A549 (cell line): Measurements from ENCODE around the gene LAMTOR5. TPM values are rescaled to one million over a fixed set of nuclear protein-coding genes. Genes with fewer than 3 reads are reported as not detected.

Experiments used
- ATAC-seq, 2 experiments: fragments of 200-7000 bp in 1 of 2; fragments of >200 bp in 1 of 2; cut with Nextera tagmentation in 1 of 2; cut with Tn5 transposase in 1 of 2; 3 replicates each; pipeline versions ENCODE4 v1.8.0 to v1.9.1; 2018 to 2020; ENCODE audit warnings: mild to moderate bottlenecking in 1 of 2, moderate library complexity in 1 of 2
- CTCF ChIA-PET: fragments of 300-600 bp; sonication (Branson Sonifier 250); formaldehyde crosslinking; extraction: SDS; loops from one replicate; lab custom pipeline; 2021; ENCODE audit warnings: antibody characterized with exemption, inconsistent platforms; lab: Yijun Ruan, JAX
- POLR2A ChIA-PET: fragments of 350-600 bp; formaldehyde crosslinking; extraction: SDS; loops from one replicate; lab custom pipeline; 2021; ENCODE audit warnings: antibody characterized with exemption, inconsistent platforms; lab: Yijun Ruan, JAX
- DNase-seq, 2 experiments: peaks; one replicate each; pipeline versions ENCODE4 v3.0.0 to v3.0.0-alpha.2; 2011 to 2016; ENCODE audit warnings: low read depth in 1 of 2, low spot score in 1 of 2
- FAIRE-seq: peaks from 2 replicates; lab custom pipeline; 2011; peaks lifted over from hg19 to GRCh38; lab: Jason Lieb, UNC
- H3K27ac ChIP-seq, 2 experiments: fragments of >200 bp; sonication (Bioruptor Twin); formaldehyde crosslinking; 3 replicates each; pipeline ENCODE4 v1.5.1; 2016 to 2017
- H3K4me1 ChIP-seq: fragments of >200 bp; sonication (Bioruptor Twin); formaldehyde crosslinking; 3 replicates; pipeline ENCODE4 v1.6.1; 2016
- H3K4me2 ChIP-seq: fragments of >200 bp; sonication (Bioruptor Twin); formaldehyde crosslinking; 3 replicates; pipeline ENCODE4 v1.6.1; 2016
- H3K4me3 ChIP-seq: fragments of >200 bp; sonication (Bioruptor Twin); formaldehyde crosslinking; 3 replicates; pipeline ENCODE4 v1.5.1; 2016
- H3K9me3 ChIP-seq: fragments of >200 bp; sonication (Bioruptor Twin); formaldehyde crosslinking; 3 replicates; pipeline ENCODE4 v1.6.1; 2016
- BCL3 ChIP-seq: fragments of >200 bp; sonication (Bioruptor Twin); formaldehyde crosslinking; IDR thresholded peaks from 3 replicates; pipeline ENCODE4 v1.6.1; 2016
- BHLHE40 ChIP-seq: IDR thresholded peaks from 2 replicates; pipeline ENCODE4 v1.6.1; 2012; ENCODE audit warnings: low read depth, low read length, inconsistent platforms
- CBX8 ChIP-seq: fragments of 200-600 bp; sonication (generic); IDR thresholded peaks from 2 replicates; pipeline ENCODE4 v1.6.1; 2016
- CHD2 ChIP-seq: fragments of 150-350 bp; IDR thresholded peaks from 2 replicates; pipeline ENCODE4 v1.6.1; 2014; ENCODE audit warnings: low read length; ENCODE audit not compliant: partially characterized antibody
- CTCF ChIP-seq: fragments of >200 bp; sonication (Bioruptor Twin); formaldehyde crosslinking; IDR thresholded peaks from 3 replicates; pipeline ENCODE4 v1.5.1; 2016
- E2F6 ChIP-seq: IDR thresholded peaks from 2 replicates; pipeline ENCODE4 v1.6.1; 2012; ENCODE audit warnings: low read depth, borderline replicate concordance
- EHF ChIP-seq: fragments of 250-450 bp; sonication (Bioruptor Pico); IDR thresholded peaks from 2 replicates; pipeline ENCODE4 v1.5.0; 2020; ENCODE audit warnings: mild to moderate bottlenecking
- EP300 ChIP-seq, 2 experiments: fragments of >200 bp; sonication (Bioruptor Twin); formaldehyde crosslinking; IDR thresholded peaks; 2 replicates in 1 of 2; 3 replicates in 1 of 2; pipeline ENCODE4 v1.6.1; 2016 to 2017
- FOSL2 ChIP-seq, 2 experiments: fragments of 450-650 bp in 1 of 2; fragments of >200 bp in 1 of 2; sonication (Bioruptor Twin) in 1 of 2; formaldehyde crosslinking; IDR thresholded peaks; 2 replicates each; pipeline versions ENCODE4 v1.5.0 to v1.6.1; 2016 to 2020; ENCODE audit warnings: mild to moderate bottlenecking in 1 of 2, moderate library complexity in 1 of 2
- FOXS1 ChIP-seq: fragments of 250-450 bp; sonication (Bioruptor Pico); IDR thresholded peaks from 2 replicates; pipeline ENCODE4 v1.5.0; 2020; ENCODE audit warnings: mild to moderate bottlenecking, moderate library complexity
- GATA3 ChIP-seq: IDR thresholded peaks from 2 replicates; pipeline ENCODE4 v1.6.1; 2012; ENCODE audit warnings: borderline replicate concordance
- HDAC2 ChIP-seq: fragments of 200-600 bp; sonication (generic); IDR thresholded peaks from 2 replicates; pipeline ENCODE4 v1.6.1; 2016
- HEYL ChIP-seq: fragments of 250-450 bp; sonication (Bioruptor Pico); IDR thresholded peaks from 2 replicates; pipeline ENCODE4 v1.8.0; 2021; ENCODE audit warnings: mild to moderate bottlenecking, moderate library complexity
- HOXB13 ChIP-seq: fragments of 250-450 bp; sonication (Bioruptor Pico); IDR thresholded peaks from 2 replicates; pipeline ENCODE4 v1.5.0; 2020; ENCODE audit warnings: low read depth, mild to moderate bottlenecking, moderate library complexity
- HOXB5 ChIP-seq: fragments of 250-450 bp; sonication (Bioruptor Pico); IDR thresholded peaks from 2 replicates; pipeline ENCODE4 v1.5.0; 2020; ENCODE audit warnings: mild to moderate bottlenecking, moderate library complexity
- KDM5A ChIP-seq: fragments of 200-600 bp; sonication (generic); IDR thresholded peaks from 2 replicates; pipeline ENCODE4 v1.6.1; 2016; ENCODE audit warnings: antibody characterized with exemption, mild to moderate bottlenecking
- MAX ChIP-seq: IDR thresholded peaks from 2 replicates; pipeline ENCODE4 v1.6.1; 2012
- MYC ChIP-seq: IDR thresholded peaks from 2 replicates; pipeline ENCODE4 v1.6.1; 2012; ENCODE audit warnings: mild to moderate bottlenecking, inconsistent platforms, low read length, improper control_type of control experiment, borderline replicate concordance
- NPAS2 ChIP-seq: fragments of 250-450 bp; sonication (Bioruptor Pico); IDR thresholded peaks from 2 replicates; pipeline ENCODE4 v1.8.0; 2022; ENCODE audit warnings: mild to moderate bottlenecking, moderate library complexity, borderline replicate concordance
- NR3C1 ChIP-seq: fragments of >200 bp; sonication (Bioruptor Twin); formaldehyde crosslinking; IDR thresholded peaks from 3 replicates; pipeline ENCODE4 v1.6.1; 2017
- POLR2A ChIP-seq: IDR thresholded peaks from 2 replicates; pipeline ENCODE4 v1.6.1; 2012; ENCODE audit warnings: mild to moderate bottlenecking, low read length
- POLR2AphosphoS2 ChIP-seq: conservative IDR thresholded peaks from 2 replicates; pipeline ENCODE4 v1.6.1; 2012; ENCODE audit warnings: low read length, improper control_type of control experiment, inconsistent platforms
- RAD21 ChIP-seq, 2 experiments: fragments of >200 bp in 1 of 2; sonication (Bioruptor Twin) in 1 of 2; formaldehyde crosslinking in 1 of 2; IDR thresholded peaks in 1 of 2; conservative IDR thresholded peaks in 1 of 2; 2 replicates in 1 of 2; 3 replicates in 1 of 2; pipeline ENCODE4 v1.6.1; 2012 to 2018; ENCODE audit warnings: inconsistent platforms in 1 of 2
- REST ChIP-seq: fragments of 200-600 bp; sonication (generic); IDR thresholded peaks from 2 replicates; pipeline ENCODE4 v1.6.1; 2016; ENCODE audit warnings: antibody characterized with exemption, mild to moderate bottlenecking, moderate library complexity
- RFX5 ChIP-seq: fragments of 450-650 bp; IDR thresholded peaks from 2 replicates; pipeline ENCODE4 v1.7.1; 2014; ENCODE audit warnings: antibody characterized with exemption, mild to moderate bottlenecking, moderate library complexity
- TFCP2L1 ChIP-seq: fragments of 250-450 bp; sonication (Bioruptor Pico); IDR thresholded peaks from 2 replicates; pipeline ENCODE4 v1.5.0; 2021; ENCODE audit warnings: mild to moderate bottlenecking
- ZFP36 ChIP-seq: fragments of 450-650 bp; IDR thresholded peaks from 2 replicates; pipeline ENCODE4 v1.6.1; 2014; ENCODE audit warnings: borderline replicate concordance; ENCODE audit not compliant: partially characterized antibody
- ZSCAN20 ChIP-seq: fragments of 250-450 bp; sonication (Bioruptor Pico); IDR thresholded peaks from 2 replicates; pipeline ENCODE4 v1.8.0; 2022; ENCODE audit warnings: mild to moderate bottlenecking, moderate library complexity
- WGBS: methylation state at CpG from one replicate; pipeline ENCODE4 v1.1.6; 2017; ENCODE audit errors: missing lambda C conversion rate; 5-methylcytosine and 5-hydroxymethylcytosine counted together
- polyA plus RNA-seq, 4 experiments: library from polyadenylated mRNA; depleted of rRNA in 3 of 4; stranded (reverse); fragments of >200 nt; fragmentation: RNase III in 1 of 4; extraction: RNeasy Plus Mini Kit Qiagen cat#74134 plus additional on column Dnase treatment in 1 of 4; gene quantifications; 2 replicates in 3 of 4; 3 replicates in 1 of 4; pipeline ENCODE4 v1.2.3, GENCODE V29; 2011 to 2017
- TF ChIP-seq, protein P1 (sequence below): fragments of 250-450 bp; sonication (Bioruptor Pico); IDR thresholded peaks from 2 replicates; pipeline ENCODE4 v1.5.0; 2021; ENCODE audit warnings: mild to moderate bottlenecking, moderate library complexity, borderline replicate concordance

Gene LAMTOR5
- polyA plus RNA-seq, 2 of the 4 experiments (the other 2 are of a cell fraction), result 254 to 256 TPM

GRCh38 chr1:110361856-110362255 lies 45.6 kb downstream of the LAMTOR5 start:
- DNase-seq, result no peak
- TF ChIP-seq POLR2AphosphoS2 (no peak), EP300 (IDR thresholded peaks at IDR 0.05) (no peak), HDAC2 (no peak), FOXS1 (CRISPR knock-in tag) (no peak), GATA3 (no peak), CBX8 (no peak), TFCP2L1 (no peak), CTCF (no peak), BCL3 (no peak), E2F6 (no peak), POLR2A (no peak), MAX (no peak), ZFP36 (no peak), RFX5 (no peak), HOXB13 (CRISPR knock-in tag) (no peak), FOSL2 (IDR thresholded peaks at IDR 0.05) (no peak), FOSL2 (CRISPR knock-in tag; IDR thresholded peaks at IDR 0.05) (no peak), ZSCAN20 (CRISPR knock-in tag) (no peak), NPAS2 (CRISPR knock-in tag) (no peak), NR3C1 (no peak), HEYL (no peak)
- Histone ChIP-seq H3K27ac (no peak overlapping the region), H3K9me3 (no peaks in the 10 kb centered on the region), H3K4me1 (peaks cover under 1% of the 10 kb centered on the region; the same call in 1 of the 3 replicates), H3K4me2 (no peak overlapping the region), H3K4me3 (no peak overlapping the region)
- CTCF ChIA-PET, result interaction anchor here (1.2 to 3.1 kb wide), 2 partner anchors 22 to 49 kb away, joined by 4 to 11 read pairs; partner anchors contain the start of gene RBM15
- POLR2A ChIA-PET, result interaction anchor here (0.6 kb wide), 1 partner anchor 80 kb away, joined by 4 read pairs; no protein-coding TSS in a partner anchor
- 97% methylated on average over 1 of the region's 1 CpG for WGBS
- FAIRE-seq, result no peak
- no peak for ATAC-seq

DNA sequence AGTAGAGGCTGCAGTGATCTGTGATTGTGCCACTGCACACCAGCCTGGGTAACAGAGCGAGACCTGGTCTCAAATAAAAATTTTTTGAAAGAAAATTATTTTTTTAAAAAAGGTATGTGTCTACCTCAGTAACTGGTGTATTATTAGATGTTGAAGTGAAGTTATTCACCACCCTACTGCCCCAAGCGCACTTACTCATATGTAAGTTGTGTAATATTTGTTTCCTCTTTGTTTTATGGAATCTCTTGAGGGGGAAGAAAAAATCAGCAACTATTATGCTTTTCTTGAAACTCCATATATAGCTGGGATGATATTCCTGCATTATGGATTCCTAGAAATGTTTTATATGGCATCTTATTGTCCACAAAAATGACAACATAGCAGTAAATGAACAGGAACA lies 47.1 kb downstream of the LAMTOR5 start:
- 93% methylated on average over 2 of the region's 2 CpGs for WGBS
- ATAC-seq (no peak), DNase-seq (no peak), FAIRE-seq (no peak)
- ChIA-PET CTCF (interaction anchor here (0.6 to 3.1 kb wide), 5 partner anchors 21 to 164 kb away, joined by 3 to 11 read pairs (median 4); partner anchors contain the start of gene RBM15), POLR2A (interaction anchor here (0.6 to 0.9 kb wide), 2 partner anchors 8 to 21 kb away, joined by 4 to 6 read pairs; partner anchors contain the start of gene RBM15)
- Histone ChIP-seq H3K4me1 (peaks cover 15% of the 10 kb centered on the region), H3K9me3 (no peaks in the 10 kb centered on the region), H3K4me2 (no peak overlapping the region), H3K27ac (no peak overlapping the region), H3K4me3 (no peak overlapping the region)
- TF ChIP-seq, protein P1, sequence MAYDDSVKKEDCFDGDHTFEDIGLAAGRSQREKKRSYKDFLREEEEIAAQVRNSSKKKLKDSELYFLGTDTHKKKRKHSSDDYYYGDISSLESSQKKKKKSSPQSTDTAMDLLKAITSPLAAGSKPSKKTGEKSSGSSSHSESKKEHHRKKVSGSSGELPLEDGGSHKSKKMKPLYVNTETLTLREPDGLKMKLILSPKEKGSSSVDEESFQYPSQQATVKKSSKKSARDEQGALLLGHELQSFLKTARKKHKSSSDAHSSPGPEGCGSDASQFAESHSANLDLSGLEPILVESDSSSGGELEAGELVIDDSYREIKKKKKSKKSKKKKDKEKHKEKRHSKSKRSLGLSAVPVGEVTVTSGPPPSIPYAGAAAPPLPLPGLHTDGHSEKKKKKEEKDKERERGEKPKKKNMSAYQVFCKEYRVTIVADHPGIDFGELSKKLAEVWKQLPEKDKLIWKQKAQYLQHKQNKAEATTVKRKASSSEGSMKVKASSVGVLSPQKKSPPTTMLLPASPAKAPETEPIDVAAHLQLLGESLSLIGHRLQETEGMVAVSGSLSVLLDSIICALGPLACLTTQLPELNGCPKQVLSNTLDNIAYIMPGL (CRISPR knock-in tag), result no peak
- TF ChIP-seq EHF (CRISPR knock-in tag) (no peak), CHD2 (no peak), KDM5A (no peak), MYC (no peak), REST (no peak), HOXB5 (CRISPR knock-in tag) (no peak), RAD21 (conservative IDR thresholded peaks at IDR 0.05 in 1 of 2, IDR thresholded peaks at IDR 0.05 in 1 of 2) (no peak), BHLHE40 (no peak), E2F6 (no peak)
